DMS79 (cell line): ENCODE measurements around the gene SLC30A1.
"Not testable (repeated sequence)": the region's sequence is repeated elsewhere in the genome, so short reads cannot be mapped to it uniquely, and the experiment has no call there.

Source experiments
- DNase-seq: peaks from one replicate; lab custom pipeline; 2025; lab: John Stamatoyannopoulos, UW

SLC30A1 gene

GRCh38 chr1:211583011-211583992, 4.3 kb upstream of the SLC30A1 start:
- no peak for DNase-seq

- no peak for DNase-seq
These were observed 2.6 kb upstream of the SLC30A1 start for GRCh38 chr1:211581526-211581925.

- DNase-seq: no peak
These were observed 1.3 kb upstream of the SLC30A1 start for GRCh38 chr1:211580303-211580687.

- DNase-seq: peak; percentile 30
These were observed 710 bp upstream of the SLC30A1 start for GRCh38 chr1:211579440-211580302.

- peak; percentile 31 for DNase-seq
These were observed 932 bp downstream of the SLC30A1 start for GRCh38 chr1:211577819-211578639.

GRCh38 chr1:211577277-211577818, 1.6 kb downstream of the SLC30A1 start:
- no peak for DNase-seq

- DNase-seq: no peak
These were observed 2.2 kb downstream of the SLC30A1 start for GRCh38 chr1:211576717-211577116.

GRCh38 chr1:211574705-211575104, 4.3 kb downstream of the SLC30A1 start:
- no peak for DNase-seq

- DNase-seq: no peak
These were observed 7.0 kb downstream of the SLC30A1 start for GRCh38 chr1:211571998-211572397.

- not testable (repeated sequence) for DNase-seq
These were observed 8.6 kb downstream of the SLC30A1 start for GRCh38 chr1:211570378-211570777.

GRCh38 chr1:211566431-211567025, 12.4 kb downstream of the SLC30A1 start:
- DNase-seq: no peak

GRCh38 chr1:211564084-211564483, 14.9 kb downstream of the SLC30A1 start:
- no peak for DNase-seq

- DNase-seq: no peak
These were observed 19.5 kb downstream of the SLC30A1 start for GRCh38 chr1:211559222-211560010.

GRCh38 chr1:211557894-211558625, 20.9 kb downstream of the SLC30A1 start:
- DNase-seq: no peak

GRCh38 chr1:211553549-211553948, 25.4 kb downstream of the SLC30A1 start:
- no peak for DNase-seq

GRCh38 chr1:211551638-211552460, 27.1 kb downstream of the SLC30A1 start:
- DNase-seq: peak; percentile 9

GRCh38 chr1:211549092-211549711, 29.8 kb downstream of the SLC30A1 start:
- no peak for DNase-seq
